Measurements from ENCODE around the gene PLD5.

PLD5 gene

DNA sequence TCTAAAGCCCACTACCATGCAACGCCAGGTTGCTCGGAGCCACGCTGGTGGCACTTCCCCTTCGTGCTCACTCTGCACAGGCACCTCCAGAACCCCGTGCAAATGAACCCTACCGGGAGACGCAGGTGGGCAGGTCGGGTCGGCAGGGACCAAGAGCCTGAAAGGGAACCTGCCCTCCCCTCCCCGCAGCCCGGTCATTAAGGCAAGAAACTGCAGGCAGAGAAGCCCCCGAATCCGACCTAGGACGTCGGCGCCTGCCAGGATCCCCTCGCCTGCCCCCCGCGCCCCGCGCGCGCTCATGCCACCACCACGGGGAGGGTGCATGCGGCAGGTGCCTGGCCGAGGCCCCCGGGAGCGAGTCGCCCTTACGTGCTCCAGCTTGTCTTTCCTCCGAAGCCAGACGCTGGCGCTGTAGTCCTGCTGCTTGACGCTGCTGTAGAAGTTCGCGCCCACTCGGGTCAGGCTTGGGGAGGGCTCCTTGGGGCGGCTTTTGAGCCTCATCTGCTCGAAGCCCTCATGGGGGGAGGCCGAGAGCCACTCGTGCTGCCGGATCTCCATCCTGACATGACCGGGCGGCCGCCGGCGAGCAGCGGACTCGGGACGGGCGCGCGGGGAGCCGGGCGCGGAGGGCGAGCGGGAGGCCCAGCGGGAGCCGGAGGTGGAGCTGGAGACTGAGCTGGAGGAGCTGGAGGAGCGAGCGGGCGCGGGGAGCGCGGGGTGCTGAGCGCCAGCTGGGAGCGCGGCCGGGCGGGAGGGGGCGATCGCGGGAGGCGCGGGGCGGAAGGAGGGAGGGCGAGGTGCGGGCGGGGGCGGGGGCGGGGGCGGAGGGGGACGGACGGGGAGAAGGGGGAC is 552 bp downstream of the PLD5 start:
- H3K9ac ChIP-seq (ENCODE audit: low read length), result no peak overlapping the region
- no peak overlapping the region for H3K4me2 ChIP-seq (ENCODE audit: low read length)
- H3K27ac ChIP-seq (ENCODE audit: low read depth, low read length, poor library complexity, severe bottlenecking), result no peak overlapping the region
- no peaks in the 10 kb centered on the region for H3K36me3 ChIP-seq (ENCODE audit: insufficient read depth, low read length)
- H3F3A ChIP-seq (ENCODE audit: insufficient read depth, low read length), result no peaks in the 10 kb centered on the region
- H3K9me2 ChIP-seq (ENCODE audit: low read depth, low read length), result no peaks in the 10 kb centered on the region
- H2AFZ ChIP-seq (ENCODE audit: low read length), result no peak overlapping the region
- H3K4me3 ChIP-seq (ENCODE audit: low read depth, low read length, poor library complexity, severe bottlenecking), result no peak overlapping the region
- no peaks in the 10 kb centered on the region for H3K79me2 ChIP-seq (ENCODE audit: insufficient read depth, low read length)
- no peaks in the 10 kb centered on the region for H4K20me1 ChIP-seq (ENCODE audit: insufficient read depth, low read length)
- H3K4me1 ChIP-seq (ENCODE audit: insufficient read depth, low read length, severe bottlenecking), result no peaks in the 10 kb centered on the region
- TF ChIP-seq, protein P1, sequence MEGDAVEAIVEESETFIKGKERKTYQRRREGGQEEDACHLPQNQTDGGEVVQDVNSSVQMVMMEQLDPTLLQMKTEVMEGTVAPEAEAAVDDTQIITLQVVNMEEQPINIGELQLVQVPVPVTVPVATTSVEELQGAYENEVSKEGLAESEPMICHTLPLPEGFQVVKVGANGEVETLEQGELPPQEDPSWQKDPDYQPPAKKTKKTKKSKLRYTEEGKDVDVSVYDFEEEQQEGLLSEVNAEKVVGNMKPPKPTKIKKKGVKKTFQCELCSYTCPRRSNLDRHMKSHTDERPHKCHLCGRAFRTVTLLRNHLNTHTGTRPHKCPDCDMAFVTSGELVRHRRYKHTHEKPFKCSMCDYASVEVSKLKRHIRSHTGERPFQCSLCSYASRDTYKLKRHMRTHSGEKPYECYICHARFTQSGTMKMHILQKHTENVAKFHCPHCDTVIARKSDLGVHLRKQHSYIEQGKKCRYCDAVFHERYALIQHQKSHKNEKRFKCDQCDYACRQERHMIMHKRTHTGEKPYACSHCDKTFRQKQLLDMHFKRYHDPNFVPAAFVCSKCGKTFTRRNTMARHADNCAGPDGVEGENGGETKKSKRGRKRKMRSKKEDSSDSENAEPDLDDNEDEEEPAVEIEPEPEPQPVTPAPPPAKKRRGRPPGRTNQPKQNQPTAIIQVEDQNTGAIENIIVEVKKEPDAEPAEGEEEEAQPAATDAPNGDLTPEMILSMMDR (IDR thresholded peaks at IDR 0.05; ENCODE audit: low read length), result no peak
- no peak for TF ChIP-seq EZH2 (IDR thresholded peaks at IDR 0.05; ENCODE audit: borderline replicate concordance, low read length)
- no peaks in the 10 kb centered on the region for H3K9me3 ChIP-seq (ENCODE audit: low read length)
- no peaks in the 10 kb centered on the region for H3K27me3 ChIP-seq (ENCODE audit: insufficient read depth, low read length)

DNA sequence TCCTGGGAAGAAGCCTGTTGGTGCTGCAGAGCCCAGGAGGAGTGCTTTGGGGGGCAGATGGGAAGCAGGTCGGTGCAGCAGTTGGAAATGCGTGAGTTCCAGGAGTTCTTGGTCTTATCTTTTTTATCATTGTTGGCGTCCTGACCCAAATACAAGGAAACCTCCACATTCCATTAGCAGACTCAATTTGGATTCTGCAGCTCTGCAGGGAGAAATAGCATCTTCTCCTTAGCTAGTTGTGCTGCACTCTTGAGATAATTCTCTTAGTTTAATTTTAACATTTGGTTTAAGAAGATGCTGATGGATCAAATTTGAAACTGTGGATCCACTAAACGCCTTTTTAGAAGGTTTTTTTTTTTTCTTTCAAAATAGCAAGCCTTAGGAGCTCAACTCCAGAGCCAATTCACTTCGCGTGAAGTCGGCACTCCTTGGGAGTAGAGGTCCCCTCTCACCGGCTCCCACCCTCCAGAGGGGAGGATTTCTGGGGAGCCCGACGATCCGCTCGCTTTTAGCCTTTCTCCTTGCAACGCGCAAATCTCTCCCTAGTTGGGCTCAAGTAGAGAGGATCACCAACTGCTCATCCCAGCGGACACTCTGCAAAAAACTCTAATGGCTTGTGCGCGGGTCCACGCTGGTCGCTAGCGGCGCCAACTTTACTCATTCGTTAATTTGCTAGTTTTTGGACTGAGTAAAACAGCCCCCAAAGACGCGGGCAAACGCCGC is 1.3 kb downstream of the PLD5 start:
- Histone ChIP-seq H3K4me3 (ENCODE audit: low read depth, low read length, poor library complexity, severe bottlenecking) (no peak overlapping the region), H3K4me1 (ENCODE audit: insufficient read depth, low read length, severe bottlenecking) (no peaks in the 10 kb centered on the region), H3K36me3 (ENCODE audit: insufficient read depth, low read length) (no peaks in the 10 kb centered on the region), H3K27me3 (ENCODE audit: insufficient read depth, low read length) (no peaks in the 10 kb centered on the region), H3K9ac (ENCODE audit: low read length) (no peak overlapping the region), H3K79me2 (ENCODE audit: insufficient read depth, low read length) (no peaks in the 10 kb centered on the region), H2AFZ (ENCODE audit: low read length) (no peak overlapping the region), H4K20me1 (ENCODE audit: insufficient read depth, low read length) (no peaks in the 10 kb centered on the region), H3F3A (ENCODE audit: insufficient read depth, low read length) (no peaks in the 10 kb centered on the region), H3K4me2 (ENCODE audit: low read length) (no peak overlapping the region), H3K27ac (ENCODE audit: low read depth, low read length, poor library complexity, severe bottlenecking) (no peak overlapping the region), H3K9me2 (ENCODE audit: low read depth, low read length) (no peaks in the 10 kb centered on the region), H3K9me3 (ENCODE audit: low read length) (no peaks in the 10 kb centered on the region)
- TF ChIP-seq, protein P1 (IDR thresholded peaks at IDR 0.05; ENCODE audit: low read length), result no peak
- no peak for TF ChIP-seq EZH2 (IDR thresholded peaks at IDR 0.05; ENCODE audit: borderline replicate concordance, low read length)

DNA sequence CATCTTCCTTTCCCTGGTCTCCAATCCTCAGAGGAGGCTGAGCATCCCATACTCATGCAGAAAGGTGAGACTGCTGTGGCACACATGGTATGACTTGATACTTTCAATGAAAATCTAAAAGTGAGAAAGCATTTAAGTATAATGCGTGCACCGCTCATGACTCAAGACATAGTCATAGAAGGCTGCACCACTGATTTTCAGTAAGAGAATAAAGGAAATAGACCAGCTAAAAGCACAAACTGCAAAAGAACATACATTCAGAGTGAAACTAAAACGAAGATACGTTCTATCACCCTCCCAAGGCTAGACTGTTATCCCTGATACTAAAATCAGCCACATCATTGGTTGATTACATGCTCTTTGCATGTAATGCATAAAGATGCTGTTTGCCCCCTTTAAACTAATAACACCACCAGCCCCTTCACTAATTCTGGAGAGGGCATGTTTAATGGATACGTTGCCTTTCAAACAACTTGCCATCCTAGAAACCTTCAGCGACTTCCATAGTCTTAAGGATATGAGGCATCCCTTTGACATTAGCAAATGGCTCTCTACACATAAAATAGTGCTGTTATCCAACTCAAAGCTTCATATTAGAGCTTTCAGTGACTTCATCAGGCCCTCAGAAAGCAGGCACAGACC is 2.1 kb downstream of the PLD5 start:
- H3K27ac ChIP-seq (ENCODE audit: low read depth, low read length, poor library complexity, severe bottlenecking), result no peak overlapping the region

More for the DNA sequence above, 2.1 kb downstream of the PLD5 start:
- Histone ChIP-seq H3K9me3 (ENCODE audit: low read length) (no peaks in the 10 kb centered on the region), H3K4me1 (ENCODE audit: insufficient read depth, low read length, severe bottlenecking) (no peaks in the 10 kb centered on the region), H3F3A (ENCODE audit: insufficient read depth, low read length) (no peaks in the 10 kb centered on the region), H3K79me2 (ENCODE audit: insufficient read depth, low read length) (no peaks in the 10 kb centered on the region), H3K27me3 (ENCODE audit: insufficient read depth, low read length) (no peaks in the 10 kb centered on the region), H3K36me3 (ENCODE audit: insufficient read depth, low read length) (no peaks in the 10 kb centered on the region), H3K9me2 (ENCODE audit: low read depth, low read length) (no peaks in the 10 kb centered on the region), H3K9ac (ENCODE audit: low read length) (no peak overlapping the region), H2AFZ (ENCODE audit: low read length) (no peak overlapping the region), H4K20me1 (ENCODE audit: insufficient read depth, low read length) (no peaks in the 10 kb centered on the region), H3K4me2 (ENCODE audit: low read length) (no peak overlapping the region), H3K4me3 (ENCODE audit: low read depth, low read length, poor library complexity, severe bottlenecking) (no peak overlapping the region)
- TF ChIP-seq, protein P1 (IDR thresholded peaks at IDR 0.05; ENCODE audit: low read length), result no peak
- TF ChIP-seq EZH2 (IDR thresholded peaks at IDR 0.05; ENCODE audit: borderline replicate concordance, low read length), result no peak

Measured in OCI-LY1 (cell line).